Smooth muscle cell (in vitro differentiated cells): ENCODE results near the gene ASIC1. TPM values are rescaled to one million over a fixed set of nuclear protein-coding genes. Genes with fewer than 3 reads are reported as not detected.

ENCODE experiments used
- DNase-seq: peaks from one replicate; lab custom pipeline; 2025; ENCODE audit not compliant: unreplicated experiment; lab: John Stamatoyannopoulos, UW
- H2AFZ ChIP-seq: fragments of 200-600 bp; sonication (generic); 2 replicates; pipeline ENCODE4 v1.6.0; 2016; ENCODE audit warnings: antibody characterized with exemption, low read depth, mild to moderate bottlenecking
- H3F3A ChIP-seq: fragments of 200-600 bp; sonication (generic); 2 replicates; pipeline ENCODE4 v1.6.0; 2017; ENCODE audit warnings: antibody characterized with exemption, low read depth
- H3K27ac ChIP-seq: fragments of 200-600 bp; sonication (generic); 2 replicates; pipeline ENCODE4 v1.5.1; 2016; ENCODE audit warnings: low read depth, mild to moderate bottlenecking
- H3K27me3 ChIP-seq: fragments of 200-600 bp; sonication (generic); 2 replicates; pipeline ENCODE4 v1.6.1; 2016; ENCODE audit warnings: low read depth, mild to moderate bottlenecking
- H3K36me3 ChIP-seq: fragments of 200-600 bp; sonication (generic); 2 replicates; pipeline ENCODE4 v1.5.1; 2016; ENCODE audit warnings: low read depth
- H3K4me1 ChIP-seq: fragments of 200-600 bp; sonication (generic); 2 replicates; pipeline ENCODE4 v1.5.1; 2016; ENCODE audit warnings: low read depth
- H3K4me2 ChIP-seq: fragments of 200-600 bp; sonication (generic); 2 replicates; pipeline ENCODE4 v1.6.0; 2016; ENCODE audit warnings: mild to moderate bottlenecking
- H3K4me3 ChIP-seq: fragments of 200-600 bp; sonication (generic); 2 replicates; pipeline ENCODE4 v1.5.1; 2016; ENCODE audit warnings: mild to moderate bottlenecking
- H3K79me2 ChIP-seq: fragments of 200-600 bp; sonication (generic); 2 replicates; pipeline ENCODE4 v1.6.0; 2016; ENCODE audit warnings: low read depth, mild to moderate bottlenecking
- H3K9ac ChIP-seq: fragments of 200-600 bp; sonication (generic); 2 replicates; pipeline ENCODE4 v1.6.0; 2016; ENCODE audit warnings: low read depth
- H3K9me3 ChIP-seq: fragments of 200-600 bp; sonication (generic); replicated peaks from 2 replicates; pipeline ENCODE4 v1.5.1; 2016; ENCODE audit warnings: low read depth
- H4K20me1 ChIP-seq: fragments of 200-600 bp; sonication (generic); 2 replicates; pipeline ENCODE4 v1.6.0; 2016; ENCODE audit warnings: low read depth
- CTCF ChIP-seq: fragments of 200-600 bp; sonication (generic); IDR thresholded peaks from 2 replicates; pipeline ENCODE4 v1.5.1; 2017; ENCODE audit warnings: borderline replicate concordance, mild to moderate bottlenecking, antibody characterized with exemption; ENCODE audit not compliant: insufficient read depth, poor library complexity, severe bottlenecking
- WGBS: methylation state at CpG from one replicate; pipeline ENCODE4 v1.1.7; 2016; ENCODE audit warnings: low lambda C conversion rate; 5-methylcytosine and 5-hydroxymethylcytosine counted together
- polyA plus RNA-seq: library from polyadenylated mRNA; unstranded; fragments of >200 nt; fragmentation: Nextera tagmentation; extraction: Ambion mirVana; gene quantifications from 2 replicates; pipeline ENCODE4 v1.2.1, GENCODE V29; 2016
- total RNA-seq: library from RNA; depleted of rRNA; stranded (reverse); fragments of >200 nt; gene quantifications from 2 replicates; pipeline ENCODE4 v1.2.3, GENCODE V29; 2014

ASIC1 gene
- total and polyA plus RNA-seq, 2 experiments from 2014 or later = 0.45 to 1.5 TPM

DNA sequence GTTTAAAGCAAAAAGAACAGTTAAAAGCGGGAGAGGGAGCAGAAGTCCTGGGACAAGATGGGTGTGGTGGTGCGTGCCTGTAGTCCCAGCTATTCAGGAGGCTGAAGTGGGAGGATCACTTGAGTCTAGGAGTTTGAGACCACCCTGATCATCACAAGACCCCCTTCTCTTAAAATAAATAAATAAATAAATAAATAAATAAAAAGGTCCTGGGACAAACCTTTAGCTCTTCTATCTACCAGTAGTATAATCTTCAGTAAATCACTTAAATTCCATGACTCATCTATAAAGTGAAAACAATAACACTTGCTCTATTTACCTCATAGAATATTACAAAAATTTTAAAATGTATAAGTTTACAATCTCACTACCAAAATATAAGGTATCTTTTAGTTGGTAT, 37.9 kb upstream of the ASIC1 start:
- Histone ChIP-seq H3K27me3 (no peaks in the 10 kb centered on the region), H3K4me2 (no peak overlapping the region)

GRCh38 chr12:50021031-50021430, 36.4 kb upstream of the ASIC1 start:
- no peaks in the 10 kb centered on the region for H3K27me3 ChIP-seq
- no peak for DNase-seq
- H3K27ac ChIP-seq = no peak overlapping the region
- no peak overlapping the region for H3K9ac ChIP-seq
- no peaks in the 10 kb centered on the region for H3K36me3 ChIP-seq
- H3K4me1 ChIP-seq = peaks cover 9% of the 10 kb centered on the region
- no peaks in the 10 kb centered on the region for H3K9me3 ChIP-seq
- H4K20me1 ChIP-seq = no peaks in the 10 kb centered on the region
- no peak overlapping the region for H2AFZ ChIP-seq
- H3K79me2 ChIP-seq = peaks cover 78% of the 10 kb centered on the region
- WGBS = 94% methylated on average over 4 of the region's 4 CpGs
- no peak overlapping the region for H3K4me3 ChIP-seq
- peaks cover 4% of the 10 kb centered on the region for H3F3A ChIP-seq
- no peak for TF ChIP-seq CTCF
- no peak overlapping the region for H3K4me2 ChIP-seq

More for the DNA sequence above, 37.9 kb upstream of the ASIC1 start:
- H3K4me1 ChIP-seq = peaks cover 7% of the 10 kb centered on the region
- 97% methylated on average over 2 of the region's 2 CpGs for WGBS
- H3K79me2 ChIP-seq = peaks cover 75% of the 10 kb centered on the region
- H3K4me3 ChIP-seq = no peak overlapping the region
- no peaks in the 10 kb centered on the region for H3K9me3 ChIP-seq
- no peak for TF ChIP-seq CTCF
- H4K20me1 ChIP-seq = no peaks in the 10 kb centered on the region
- DNase-seq = no peak
- no peak overlapping the region for H3K9ac ChIP-seq
- H3F3A ChIP-seq = peaks cover 4% of the 10 kb centered on the region
- no peak overlapping the region for H2AFZ ChIP-seq
- no peak overlapping the region for H3K27ac ChIP-seq
- no peaks in the 10 kb centered on the region for H3K36me3 ChIP-seq

DNA sequence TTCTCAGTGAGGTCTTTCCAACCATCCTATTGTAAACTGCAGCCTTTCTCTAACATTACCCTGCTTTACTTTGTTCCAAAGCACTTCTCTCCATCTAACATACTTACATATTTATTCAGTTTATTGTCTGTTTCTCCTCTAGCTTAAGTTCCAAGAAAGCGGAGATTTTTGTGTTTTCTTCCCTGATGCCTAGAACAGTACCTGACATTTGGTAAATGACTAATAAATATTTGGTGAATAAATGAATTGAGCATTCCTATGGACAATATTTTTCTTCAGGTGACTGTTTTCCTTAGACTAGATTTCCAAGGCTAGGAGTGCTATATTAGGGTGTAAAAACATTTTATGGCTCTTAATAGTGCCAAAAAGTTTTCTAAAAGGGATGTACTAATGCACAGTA, 34.5 kb upstream of the ASIC1 start:
- H3K27me3 ChIP-seq = no peaks in the 10 kb centered on the region
- H3K27ac ChIP-seq = no peak overlapping the region
- WGBS = 98% methylated on average over 1 of the region's 1 CpG
- H3K36me3 ChIP-seq = no peaks in the 10 kb centered on the region
- H3K9me3 ChIP-seq = no peaks in the 10 kb centered on the region
- H2AFZ ChIP-seq = no peak overlapping the region
- H3F3A ChIP-seq = peaks cover 4% of the 10 kb centered on the region
- no peak overlapping the region for H3K4me3 ChIP-seq
- H3K79me2 ChIP-seq = peaks cover 68% of the 10 kb centered on the region
- no peak overlapping the region for H3K9ac ChIP-seq
- H3K4me2 ChIP-seq = no peak overlapping the region
- no peak for TF ChIP-seq CTCF
- DNase-seq = no peak
- H4K20me1 ChIP-seq = no peaks in the 10 kb centered on the region
- peaks cover 7% of the 10 kb centered on the region for H3K4me1 ChIP-seq

GRCh38 chr12:50024227-50024626, 33.2 kb upstream of the ASIC1 start:
- 71% methylated on average over 8 of the region's 8 CpGs for WGBS

More at GRCh38 chr12:50024227-50024626, 33.2 kb upstream of the ASIC1 start:
- no peaks in the 10 kb centered on the region for H3F3A ChIP-seq
- H3K4me1 ChIP-seq = peaks cover 7% of the 10 kb centered on the region
- H3K27me3 ChIP-seq = no peaks in the 10 kb centered on the region
- peaks cover 55% of the 10 kb centered on the region for H3K79me2 ChIP-seq
- DNase-seq = no peak
- H3K9ac ChIP-seq = peak overlapping the region; percentile 79
- H3K4me2 ChIP-seq = peak overlapping the region; percentile 90
- no peak overlapping the region for H3K27ac ChIP-seq
- no peaks in the 10 kb centered on the region for H4K20me1 ChIP-seq
- peak overlapping the region; percentile 83 for H3K4me3 ChIP-seq
- peak overlapping the region; percentile 86 for H2AFZ ChIP-seq
- H3K9me3 ChIP-seq = no peaks in the 10 kb centered on the region
- no peak for TF ChIP-seq CTCF
- H3K36me3 ChIP-seq = no peaks in the 10 kb centered on the region
